Measurements from ENCODE around the gene SIGLEC10. TPM values are rescaled to one million over a fixed set of nuclear protein-coding genes. Genes with fewer than 3 reads are reported as not detected.

The SIGLEC10 gene
- total RNA-seq, 1 donor from 2014 or later = 1.2 TPM

DNA sequence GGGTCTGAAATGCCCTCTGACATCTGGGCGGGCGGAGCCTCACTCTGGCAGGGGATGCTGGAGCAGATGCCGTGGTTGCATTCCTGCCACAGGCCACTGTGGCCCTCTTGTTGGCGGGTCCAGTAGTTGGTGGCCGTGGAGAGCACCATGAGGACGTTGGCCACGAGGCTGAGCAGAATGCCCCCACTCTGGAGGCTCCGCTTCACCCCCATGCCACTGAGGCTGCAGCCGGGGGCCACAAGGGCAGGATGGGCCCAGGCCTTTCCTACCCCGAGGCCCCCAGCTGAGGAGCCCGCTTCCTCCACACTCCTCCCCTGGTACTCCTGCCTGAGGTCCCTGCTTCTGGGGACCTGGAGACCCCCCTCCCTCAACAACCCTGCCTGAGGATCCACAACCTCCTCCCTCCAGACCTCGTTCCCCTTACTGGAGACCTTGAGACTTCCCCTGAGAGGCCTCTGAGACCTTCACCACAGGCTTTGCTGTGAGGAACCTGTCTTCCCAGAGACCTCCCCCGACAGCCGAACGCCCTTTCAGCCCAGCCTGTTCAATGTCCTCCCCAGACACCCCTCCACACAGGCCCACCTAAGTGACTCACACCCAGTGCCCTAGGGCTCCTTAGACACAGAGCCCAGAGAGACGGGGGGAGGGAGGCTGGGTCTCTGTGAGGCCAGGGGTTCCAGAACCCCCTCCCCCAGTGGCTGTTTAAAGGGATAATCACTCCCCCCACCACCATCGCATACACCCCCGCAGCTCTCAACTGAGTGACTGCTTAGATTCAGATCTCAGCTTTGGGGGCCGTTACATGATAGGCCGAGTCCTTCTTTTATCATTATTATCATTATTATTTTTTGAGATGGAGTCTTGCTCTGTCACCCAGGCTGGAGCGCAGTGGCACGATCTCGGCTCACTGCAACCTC is 48.8 kb downstream of the SIGLEC10 start, which contains the start of gene CLDND2:
TSS of gene CLDND2 (minus strand) at position 638 of the 917 bp plus-strand sequence. CDS start at position 212, 426 bp downstream.
- peak in 1 of 2 donors; percentile 53 for DNase-seq (ENCODE audit: low spot score in 2 of 2)
- FAIRE-seq = no peak

DNA sequence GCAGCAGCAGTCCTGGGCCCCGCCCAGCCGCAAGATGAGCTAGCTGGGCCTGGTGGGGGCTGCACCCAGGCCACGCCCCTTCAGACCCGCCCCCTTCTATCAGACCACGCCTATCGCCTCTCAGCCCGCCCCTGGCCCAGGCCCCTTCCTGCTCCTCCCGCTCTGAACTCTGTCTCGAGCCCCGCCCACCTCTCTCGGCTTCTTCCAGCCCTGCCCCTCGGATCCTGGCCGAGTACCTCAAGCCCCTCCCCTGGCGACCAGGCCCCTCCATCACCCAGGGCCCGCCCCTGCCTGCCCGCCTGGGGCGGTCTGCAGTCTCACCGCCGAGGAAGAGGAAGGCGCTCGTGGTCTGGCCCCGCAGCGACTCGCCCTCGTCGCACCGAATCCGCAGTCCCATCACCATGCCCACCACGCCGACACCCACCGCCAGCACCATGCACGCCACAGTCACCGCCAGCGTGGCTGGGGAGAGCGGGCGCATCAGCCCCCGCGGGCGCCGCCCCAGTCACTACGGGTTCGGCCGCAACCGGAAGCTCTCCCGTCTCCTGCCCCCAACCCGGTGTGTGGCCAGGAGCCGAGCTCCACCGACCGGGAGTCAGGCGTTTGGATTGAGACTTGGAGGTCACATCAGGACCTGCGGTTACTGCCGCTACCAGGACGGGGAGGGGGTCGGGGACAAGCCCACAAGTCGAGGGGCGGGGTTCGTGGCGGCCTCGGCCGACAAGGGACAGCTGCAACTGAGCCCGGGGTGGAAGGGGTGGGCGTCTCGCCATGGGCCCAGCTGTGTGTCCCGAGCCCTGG is 49.7 kb downstream of the SIGLEC10 start:
- FAIRE-seq = no peak
- DNase-seq (ENCODE audit: low spot score in 2 of 2) = peak; percentile 95 to 99

- FAIRE-seq = no peak
- no peak for DNase-seq (ENCODE audit: low spot score in 2 of 2)
These were observed 50.2 kb downstream of the SIGLEC10 start for GRCh38 chr19:51367255-51367564.

GRCh38 chr19:51366389-51367254 is 50.8 kb downstream of the SIGLEC10 start:
- FAIRE-seq = no peak
- peak; percentile 92 to 96 for DNase-seq (ENCODE audit: low spot score in 2 of 2)

- FAIRE-seq = no peak
These were observed 51.5 kb downstream of the SIGLEC10 start, which contains the start of gene ETFB for GRCh38 chr19:51365965-51366388. TSS of gene ETFB (minus strand) at chr19:51366388. CDS start at chr19:51366326, 62 bp downstream.

GRCh38 chr19:51365211-51365964 is 52.1 kb downstream of the SIGLEC10 start:
- no peak for FAIRE-seq
- no peak for DNase-seq (ENCODE audit: low spot score in 2 of 2)

More at GRCh38 chr19:51365965-51366388, 51.5 kb downstream of the SIGLEC10 start, which contains the start of gene ETFB:
- no peak for DNase-seq (ENCODE audit: low spot score in 2 of 2)

DNA sequence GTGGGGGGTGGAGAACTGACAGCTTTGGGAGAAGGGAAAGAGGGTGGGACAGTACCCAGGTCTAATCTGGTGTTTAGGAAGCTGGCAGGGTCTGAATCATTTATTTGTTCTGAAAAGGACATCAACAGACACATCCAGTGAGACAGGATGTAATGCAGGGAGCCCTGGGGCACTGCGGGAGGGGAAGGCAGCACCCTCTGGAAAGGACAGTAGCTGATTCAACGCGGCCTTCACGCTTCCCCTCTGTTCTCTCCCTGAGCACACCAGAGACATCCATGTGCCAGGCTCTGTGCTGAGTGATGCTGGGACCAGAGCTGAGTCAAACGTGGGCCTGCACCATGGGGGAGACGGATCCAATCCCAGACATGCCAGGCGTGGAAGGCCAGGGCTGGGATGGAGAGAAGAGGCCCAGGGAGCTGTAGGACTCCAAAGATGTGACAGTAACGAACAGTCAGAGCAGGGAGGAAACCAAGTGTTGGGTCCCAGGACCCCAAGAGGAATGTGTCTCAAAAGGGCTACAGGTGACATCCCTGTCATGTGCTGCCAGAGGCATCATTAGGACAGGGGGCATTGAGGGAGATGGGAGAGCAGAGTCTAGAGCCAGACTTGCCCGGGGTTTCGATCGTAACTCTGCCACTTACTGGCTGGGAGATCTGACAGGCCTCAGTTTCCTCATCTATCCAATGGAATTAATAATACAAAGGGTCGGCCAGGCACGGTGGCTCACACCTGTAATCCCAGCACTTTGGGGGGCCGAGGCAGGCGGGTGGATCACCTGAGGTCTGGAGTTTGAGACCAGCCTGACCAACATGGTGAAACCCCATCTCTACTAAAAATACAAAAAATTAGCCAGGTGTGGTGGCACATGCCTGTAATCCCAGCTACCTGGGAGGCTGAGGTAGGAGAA is 53.0 kb downstream of the SIGLEC10 start:
- peak in 1 of 2 donors; percentile 49 for DNase-seq (ENCODE audit: low spot score in 2 of 2)
- no peak for FAIRE-seq

GRCh38 chr19:51361239-51361638 is 56.2 kb downstream of the SIGLEC10 start:
- FAIRE-seq (no peak), DNase-seq (ENCODE audit: low spot score in 2 of 2) (no peak)

Small RNA genes within 50 kb of the gene (small RNA-seq; reads per million reads assigned to genes)
- not detected for gene AC020914.5

Other genes with a start within 250 kb of the SIGLEC10 start
- 0.41 TPM for gene CD33, start 192.6 kb downstream of the SIGLEC10 start, total RNA-seq
- gene SIGLECL1, start 166.6 kb downstream of the SIGLEC10 start, total RNA-seq = not detected
- gene IGLON5, start 106.0 kb downstream of the SIGLEC10 start, total RNA-seq = 4.1 TPM
- gene VSIG10L, start 75.5 kb downstream of the SIGLEC10 start, total RNA-seq = 0.41 TPM
- 41.2 TPM for gene ETFB, start 51.3 kb downstream of the SIGLEC10 start, total RNA-seq
- gene CLDND2, start 48.6 kb downstream of the SIGLEC10 start, total RNA-seq = not detected
- not detected for gene NKG7, start 45.0 kb downstream of the SIGLEC10 start, total RNA-seq
- gene LIM2, start 29.7 kb downstream of the SIGLEC10 start, total RNA-seq = not detected
- not detected for gene C19orf84, start 27.1 kb downstream of the SIGLEC10 start, total RNA-seq
- gene SIGLEC8, start 40.8 kb upstream of the SIGLEC10 start, total RNA-seq = 0.82 TPM
- not detected for gene CEACAM18, start 60.9 kb upstream of the SIGLEC10 start, total RNA-seq
- gene SIGLEC12, start 84.2 kb upstream of the SIGLEC10 start, total RNA-seq = not detected
- not detected for gene SIGLEC6, start 114.0 kb upstream of the SIGLEC10 start, total RNA-seq
- 7.3 TPM for gene ZNF175, start 153.6 kb upstream of the SIGLEC10 start, total RNA-seq
- under 0.01 TPM for gene SIGLEC5, start 212.8 kb upstream of the SIGLEC10 start, total RNA-seq
- gene SIGLEC14, start 229.2 kb upstream of the SIGLEC10 start, total RNA-seq = 0.41 TPM